GM21515 (cell line): ENCODE measurements around the gene DYNLT1.
A peak's percentile ranks its signal among the peaks of the same experiment; 100 is the strongest.
"Not testable (repeated sequence)": the region's sequence is repeated elsewhere in the genome, so short reads cannot be mapped to it uniquely, and the experiment has no call there.

ENCODE experiments used
- ATAC-seq: cut with Tn5 transposase; IDR thresholded peaks from one replicate; pipeline ENCODE4 v1.9.1; 2021; ENCODE audit not compliant: unreplicated experiment

Gene DYNLT1

GRCh38 chr6:158663625-158664165 is 19.2 kb upstream of the DYNLT1 start:
- ATAC-seq, result no peak

GRCh38 chr6:158662954-158663624 is 18.5 kb upstream of the DYNLT1 start:
- no peak for ATAC-seq

- no peak for ATAC-seq
These were observed 18.0 kb upstream of the DYNLT1 start for GRCh38 chr6:158662607-158662953.

GRCh38 chr6:158661156-158661685 is 16.7 kb upstream of the DYNLT1 start:
- ATAC-seq, result no peak

GRCh38 chr6:158660333-158660754 is 15.8 kb upstream of the DYNLT1 start:
- peak; percentile 66 for ATAC-seq

GRCh38 chr6:158656986-158657385 is 12.4 kb upstream of the DYNLT1 start:
- ATAC-seq, result not testable (repeated sequence)

GRCh38 chr6:158655569-158656450 is 11.3 kb upstream of the DYNLT1 start:
- no peak for ATAC-seq

- no peak for ATAC-seq
These were observed 10.5 kb upstream of the DYNLT1 start for GRCh38 chr6:158654960-158655489.

- ATAC-seq, result no peak
These were observed 10.0 kb upstream of the DYNLT1 start for GRCh38 chr6:158654498-158654897.

- ATAC-seq, result peak; percentile 54
These were observed 9.2 kb upstream of the DYNLT1 start for GRCh38 chr6:158653577-158654354.

- ATAC-seq, result not testable (repeated sequence)
These were observed 7.6 kb upstream of the DYNLT1 start for GRCh38 chr6:158651981-158652737.

- peak; percentile 46 for ATAC-seq
These were observed 5.0 kb upstream of the DYNLT1 start, which contains the start of gene SYTL3 for GRCh38 chr6:158649289-158650143. Gene SYTL3, plus strand, starts transcription at chr6:158650054. Its CDS starts 13,215 bp downstream, at chr6:158663269.

GRCh38 chr6:158648682-158649131 is 4.2 kb upstream of the DYNLT1 start:
- no peak for ATAC-seq

- no peak for ATAC-seq
These were observed 3.0 kb upstream of the DYNLT1 start for GRCh38 chr6:158647501-158647900.

GRCh38 chr6:158646023-158646910 is 1.7 kb upstream of the DYNLT1 start:
- no peak for ATAC-seq

- no peak for ATAC-seq
These were observed 800 bp upstream of the DYNLT1 start for GRCh38 chr6:158645064-158646022.

- ATAC-seq, result no peak
These were observed 710 bp downstream of the DYNLT1 start for GRCh38 chr6:158643836-158644230.
